Fibroblast of pulmonary artery (primary cell): Measurements from ENCODE around the gene NKAIN4.
A peak's percentile ranks its signal among the peaks of the same experiment; 100 is the strongest.

Experiments
- DNase-seq: peaks from one replicate; pipeline ENCODE4 v3.0.0-alpha.2; 2010; ENCODE audit warnings: low read depth
- H3K4me3 ChIP-seq: replicated peaks from 2 replicates; pipeline ENCODE4 v1.5.1; 2011; ENCODE audit warnings: low read depth, mild to moderate bottlenecking, control low read depth, low read length, moderate library complexity
- TF ChIP-seq, protein P1 (sequence below): IDR thresholded peaks from 2 replicates; pipeline ENCODE4 v1.5.1; 2011; ENCODE audit warnings: mild to moderate bottlenecking, control low read depth, low read length, inconsistent platforms; ENCODE audit errors: missing control alignments

The NKAIN4 gene

DNA sequence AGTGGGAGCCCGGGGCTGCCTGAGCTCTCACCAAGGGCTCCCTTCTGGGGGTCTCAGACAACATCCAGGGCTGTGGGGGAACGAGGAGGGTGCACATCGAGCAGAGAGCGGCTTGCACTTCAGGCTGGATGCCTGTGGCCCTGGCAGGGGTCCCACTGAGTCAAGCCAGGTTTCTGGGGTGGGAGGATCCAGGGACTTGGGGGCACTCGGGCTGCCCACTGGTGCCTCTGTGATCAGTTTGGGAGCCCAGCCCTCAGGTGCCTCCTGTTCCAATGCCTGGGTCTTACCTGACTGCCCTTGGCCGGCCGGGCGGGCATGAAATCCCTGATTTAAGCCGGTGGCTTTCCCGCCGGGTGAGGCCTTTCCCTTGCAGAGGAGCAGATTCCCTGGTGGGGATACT lies 39.2 kb upstream of the NKAIN4 start:
- no peak for DNase-seq
- TF ChIP-seq, protein P1, sequence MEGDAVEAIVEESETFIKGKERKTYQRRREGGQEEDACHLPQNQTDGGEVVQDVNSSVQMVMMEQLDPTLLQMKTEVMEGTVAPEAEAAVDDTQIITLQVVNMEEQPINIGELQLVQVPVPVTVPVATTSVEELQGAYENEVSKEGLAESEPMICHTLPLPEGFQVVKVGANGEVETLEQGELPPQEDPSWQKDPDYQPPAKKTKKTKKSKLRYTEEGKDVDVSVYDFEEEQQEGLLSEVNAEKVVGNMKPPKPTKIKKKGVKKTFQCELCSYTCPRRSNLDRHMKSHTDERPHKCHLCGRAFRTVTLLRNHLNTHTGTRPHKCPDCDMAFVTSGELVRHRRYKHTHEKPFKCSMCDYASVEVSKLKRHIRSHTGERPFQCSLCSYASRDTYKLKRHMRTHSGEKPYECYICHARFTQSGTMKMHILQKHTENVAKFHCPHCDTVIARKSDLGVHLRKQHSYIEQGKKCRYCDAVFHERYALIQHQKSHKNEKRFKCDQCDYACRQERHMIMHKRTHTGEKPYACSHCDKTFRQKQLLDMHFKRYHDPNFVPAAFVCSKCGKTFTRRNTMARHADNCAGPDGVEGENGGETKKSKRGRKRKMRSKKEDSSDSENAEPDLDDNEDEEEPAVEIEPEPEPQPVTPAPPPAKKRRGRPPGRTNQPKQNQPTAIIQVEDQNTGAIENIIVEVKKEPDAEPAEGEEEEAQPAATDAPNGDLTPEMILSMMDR, result no peak
- H3K4me3 ChIP-seq, result no peak overlapping the region

DNA sequence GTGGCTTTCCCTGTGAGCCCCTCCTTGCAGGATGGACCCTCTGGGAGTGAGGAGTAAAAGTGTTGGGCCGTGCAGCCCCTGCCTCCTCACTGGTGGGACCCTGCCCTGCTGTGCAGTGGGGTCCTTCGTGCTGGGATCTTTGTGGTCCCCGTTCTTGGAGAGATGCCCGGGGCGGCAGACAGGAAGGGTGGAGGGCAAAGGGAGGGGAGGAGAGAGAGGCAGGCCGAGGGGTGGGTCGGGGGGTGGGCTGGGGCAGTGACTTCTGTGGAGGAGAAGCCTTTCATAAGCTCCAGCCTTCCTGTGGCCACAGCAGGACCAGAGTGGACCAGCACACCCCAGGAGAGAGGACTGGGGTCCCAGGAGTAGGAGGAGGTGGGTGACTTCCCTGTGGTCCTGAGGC lies 38.6 kb upstream of the NKAIN4 start, which contains the start of gene COL20A1:
Gene COL20A1, plus strand, starts transcription at position 283 of the 400 bp plus-strand sequence. CDS start 1,922 bp downstream, outside the sequence.
- DNase-seq, result no peak
- no peak within 1 kb of the TSS for H3K4me3 ChIP-seq
- TF ChIP-seq, protein P1, result no peak

DNA sequence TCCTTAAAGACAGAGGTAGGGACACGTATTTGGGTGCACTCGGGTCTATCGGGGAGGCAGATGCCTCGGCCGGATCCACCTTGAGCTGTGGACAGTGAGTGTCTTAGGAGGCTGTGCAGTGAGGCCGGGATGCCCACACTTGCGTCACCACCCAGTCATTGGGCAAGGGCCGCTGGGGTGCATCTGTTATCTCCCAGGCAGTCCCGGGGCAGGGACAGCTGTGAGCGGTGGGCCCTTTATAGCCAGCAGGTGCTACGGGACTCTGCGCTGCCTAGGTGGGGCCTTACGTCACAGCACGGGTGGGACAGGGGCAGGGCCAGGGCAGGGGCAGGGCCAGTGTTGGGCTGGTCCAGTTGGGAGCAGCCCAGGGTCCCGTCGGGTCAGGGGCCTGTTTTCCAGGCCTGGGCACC lies 38.0 kb upstream of the NKAIN4 start:
- TF ChIP-seq, protein P1, result no peak
- no peak overlapping the region for H3K4me3 ChIP-seq
- no peak for DNase-seq

DNA sequence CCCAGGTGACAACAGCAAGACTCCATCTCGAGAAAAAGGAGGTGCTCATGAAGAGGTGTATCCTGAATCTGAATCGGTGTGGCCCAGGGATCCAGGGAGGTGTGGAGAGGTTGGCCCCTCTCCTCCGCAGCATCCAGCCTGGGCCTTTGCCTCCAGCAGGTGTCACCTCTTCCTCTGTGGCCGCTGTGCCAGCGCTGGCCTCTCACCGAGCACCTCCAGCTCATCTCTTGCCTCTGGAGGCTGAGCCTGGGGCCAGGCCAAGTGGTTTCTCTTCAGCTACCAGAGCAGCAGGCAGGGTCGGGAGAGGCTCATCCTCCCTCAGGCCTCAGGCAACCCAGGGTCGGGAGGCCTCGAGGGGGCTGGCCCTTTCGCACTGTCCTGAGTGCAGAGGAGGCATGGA lies 37.5 kb upstream of the NKAIN4 start:
- TF ChIP-seq, protein P1, result no peak
- no peak overlapping the region for H3K4me3 ChIP-seq
- no peak for DNase-seq

DNA sequence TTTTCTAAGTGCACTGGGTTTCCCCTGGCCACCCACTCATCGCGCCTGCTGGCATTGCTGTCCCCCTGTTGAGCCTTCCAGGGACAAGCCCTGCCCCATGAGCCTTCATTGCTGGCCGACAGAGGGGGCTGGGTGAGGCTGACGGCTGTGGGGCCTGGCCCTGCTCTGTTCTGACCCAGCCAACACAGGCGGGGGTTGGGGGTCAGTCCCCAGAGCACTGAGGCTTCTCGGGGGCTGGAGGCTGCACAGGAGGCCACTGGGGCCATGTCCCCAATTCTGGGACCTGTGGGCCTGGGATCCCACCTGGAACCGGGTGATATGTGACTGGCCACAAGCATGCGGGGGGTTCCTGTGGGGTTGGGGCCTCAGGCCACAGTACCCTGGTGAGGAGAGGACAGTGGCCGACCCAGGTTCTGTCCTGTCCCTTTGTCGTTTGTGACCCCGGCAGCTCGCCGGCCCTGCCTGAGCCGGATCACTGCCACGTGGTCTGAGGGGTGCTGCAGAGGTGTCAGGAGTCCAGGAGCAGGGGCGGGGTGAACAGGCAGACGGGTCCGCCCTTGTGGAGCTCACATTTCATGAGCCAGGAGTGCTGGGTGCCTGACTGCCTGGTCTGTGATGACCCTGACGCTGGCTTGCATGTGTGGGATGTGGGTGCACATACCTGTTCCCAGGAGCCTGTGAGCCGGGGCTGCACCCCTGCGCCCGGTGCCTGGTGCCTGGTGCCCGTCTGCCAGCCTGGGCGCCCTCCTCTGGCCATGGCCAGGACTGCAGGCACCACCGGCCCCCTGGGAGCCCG lies 36.6 kb upstream of the NKAIN4 start:
- DNase-seq, result peak; percentile 11
- TF ChIP-seq, protein P1, result peak; percentile 46
- H3K4me3 ChIP-seq, result no peak overlapping the region

DNA sequence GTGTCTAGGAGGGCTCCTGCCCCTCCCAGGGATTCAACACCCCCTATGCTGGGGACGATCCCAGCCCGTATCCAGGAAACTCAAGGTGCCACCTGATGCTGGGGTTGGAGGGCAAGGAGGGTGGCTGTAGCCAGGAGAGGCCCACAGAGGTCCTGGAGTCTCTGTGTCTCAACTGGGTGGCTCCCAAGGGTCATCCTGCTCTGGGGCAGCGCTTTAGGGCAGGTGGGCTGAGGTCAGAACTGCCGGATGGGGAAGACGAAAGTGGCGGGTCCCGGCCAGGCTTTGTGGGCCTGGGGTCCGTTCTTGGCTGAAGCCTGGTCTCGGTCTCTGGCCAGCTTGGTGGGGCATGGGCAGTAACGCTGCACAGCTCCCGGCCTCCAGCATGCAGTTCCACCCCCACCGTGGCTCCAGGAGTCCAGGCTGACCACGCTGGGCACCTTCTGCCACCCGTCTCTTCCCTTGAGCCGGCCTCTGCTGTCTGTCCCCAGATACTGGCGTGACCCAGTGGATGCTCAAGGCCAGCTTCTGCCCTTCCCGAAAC lies 35.9 kb upstream of the NKAIN4 start:
- H3K4me3 ChIP-seq, result no peak overlapping the region
- TF ChIP-seq, protein P1, result no peak
- no peak for DNase-seq
